Esophagus squamous epithelium (tissue), 4 donors: ENCODE measurements around the gene C2orf76.

Source experiments
- CTCF ChIP-seq, 6 experiments: fragments of 450-650 bp in 4 of 6; fragments of 200-600 bp in 2 of 6; sonication (generic) in 2 of 6; IDR thresholded peaks; one replicate each; pipeline ENCODE4 v1.5.1; 2016 to 2019; ENCODE audit warnings: antibody characterized with exemption in 6 of 6, mild to moderate bottlenecking in 4 of 6, moderate library complexity in 4 of 6
- POLR2A ChIP-seq, 4 donors: fragments of 450-650 bp; IDR thresholded peaks; one replicate each; pipeline ENCODE4 v1.6.1; 2017; ENCODE audit warnings: antibody characterized with exemption in 4 of 4, mild to moderate bottlenecking in 4 of 4, moderate library complexity in 3 of 4

GRCh38 chr2:119286661-119287060 is 80.0 kb downstream of the C2orf76 start:
- no peak for TF ChIP-seq POLR2A (IDR thresholded peaks at IDR 0.05)
- no peak for TF ChIP-seq CTCF (IDR thresholded peaks at IDR 0.05)
